ENCODE results near the gene CDC42BPB.

DNA sequence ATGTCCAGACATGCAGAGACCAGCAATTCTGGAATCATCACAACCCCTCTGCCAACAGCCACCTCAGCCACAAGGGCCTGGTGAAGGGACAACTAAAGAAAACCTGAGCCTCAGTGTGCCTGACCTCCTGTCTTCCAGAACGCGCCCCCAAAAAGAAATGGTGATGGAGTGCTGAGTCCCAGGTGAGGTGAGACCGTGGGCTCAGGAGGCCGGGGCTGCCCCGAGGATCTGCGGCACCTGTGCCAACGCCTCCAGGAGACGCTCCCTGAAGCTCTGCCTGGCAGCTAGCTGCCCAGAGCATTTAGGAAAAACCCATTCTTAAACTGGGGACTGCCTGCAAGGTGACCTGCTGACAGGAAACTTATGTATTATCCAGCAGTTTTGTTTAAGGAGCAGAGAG is 51.2 kb downstream of the CDC42BPB start:
- TF ChIP-seq, protein P1, sequence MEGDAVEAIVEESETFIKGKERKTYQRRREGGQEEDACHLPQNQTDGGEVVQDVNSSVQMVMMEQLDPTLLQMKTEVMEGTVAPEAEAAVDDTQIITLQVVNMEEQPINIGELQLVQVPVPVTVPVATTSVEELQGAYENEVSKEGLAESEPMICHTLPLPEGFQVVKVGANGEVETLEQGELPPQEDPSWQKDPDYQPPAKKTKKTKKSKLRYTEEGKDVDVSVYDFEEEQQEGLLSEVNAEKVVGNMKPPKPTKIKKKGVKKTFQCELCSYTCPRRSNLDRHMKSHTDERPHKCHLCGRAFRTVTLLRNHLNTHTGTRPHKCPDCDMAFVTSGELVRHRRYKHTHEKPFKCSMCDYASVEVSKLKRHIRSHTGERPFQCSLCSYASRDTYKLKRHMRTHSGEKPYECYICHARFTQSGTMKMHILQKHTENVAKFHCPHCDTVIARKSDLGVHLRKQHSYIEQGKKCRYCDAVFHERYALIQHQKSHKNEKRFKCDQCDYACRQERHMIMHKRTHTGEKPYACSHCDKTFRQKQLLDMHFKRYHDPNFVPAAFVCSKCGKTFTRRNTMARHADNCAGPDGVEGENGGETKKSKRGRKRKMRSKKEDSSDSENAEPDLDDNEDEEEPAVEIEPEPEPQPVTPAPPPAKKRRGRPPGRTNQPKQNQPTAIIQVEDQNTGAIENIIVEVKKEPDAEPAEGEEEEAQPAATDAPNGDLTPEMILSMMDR (tag by site-specific recombination; IDR thresholded peaks at IDR 0.05), result no peak
- TF ChIP-seq YY2 (tag by site-specific recombination; IDR thresholded peaks at IDR 0.05) (no peak), ZFP41 (tag by site-specific recombination; IDR thresholded peaks at IDR 0.05; ENCODE audit: borderline replicate concordance) (no peak), SETDB1 (IDR thresholded peaks at IDR 0.05; ENCODE audit: insufficient read length, low read length) (no peak), HOXC10 (CRISPR knock-in tag; IDR thresholded peaks at IDR 0.05) (no peak), ZNF133 (tag by site-specific recombination; IDR thresholded peaks at IDR 0.05) (no peak), ELK4 (IDR thresholded peaks at IDR 0.05; ENCODE audit: borderline replicate concordance, low read depth, low read length) (no peak), ZSCAN30 (tag by site-specific recombination; IDR thresholded peaks at IDR 0.05) (no peak), REPIN1 (tag by site-specific recombination; IDR thresholded peaks at IDR 0.05; ENCODE audit: low read depth) (no peak), ZBTB26 (tag by site-specific recombination; optimal IDR thresholded peaks at IDR 0.05) (no peak), ZNF621 (tag by site-specific recombination; IDR thresholded peaks at IDR 0.05) (no peak), ZNF596 (tag by site-specific recombination; IDR thresholded peaks at IDR 0.05) (no peak), PBX3 (CRISPR knock-in tag; IDR thresholded peaks at IDR 0.05) (no peak)
- TF ChIP-seq, protein P2, sequence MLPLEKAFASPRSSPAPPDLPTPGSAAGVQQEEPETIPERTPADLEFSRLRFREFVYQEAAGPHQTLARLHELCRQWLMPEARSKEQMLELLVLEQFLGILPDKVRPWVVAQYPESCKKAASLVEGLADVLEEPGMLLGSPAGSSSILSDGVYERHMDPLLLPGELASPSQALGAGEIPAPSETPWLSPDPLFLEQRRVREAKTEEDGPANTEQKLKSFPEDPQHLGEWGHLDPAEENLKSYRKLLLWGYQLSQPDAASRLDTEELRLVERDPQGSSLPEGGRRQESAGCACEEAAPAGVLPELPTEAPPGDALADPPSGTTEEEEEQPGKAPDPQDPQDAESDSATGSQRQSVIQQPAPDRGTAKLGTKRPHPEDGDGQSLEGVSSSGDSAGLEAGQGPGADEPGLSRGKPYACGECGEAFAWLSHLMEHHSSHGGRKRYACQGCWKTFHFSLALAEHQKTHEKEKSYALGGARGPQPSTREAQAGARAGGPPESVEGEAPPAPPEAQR (tag by site-specific recombination; IDR thresholded peaks at IDR 0.05), result no peak
